CD4-positive, alpha-beta T cell treated with Interleukin-2 at 100 ng/mL for 4 hours (primary cell): Measurements from ENCODE around the gene COL21A1.
"Not testable (repeated sequence)": the region's sequence is repeated elsewhere in the genome, so short reads cannot be mapped to it uniquely, and the experiment has no call there.

Source experiments
- DNase-seq: peaks from one replicate; pipeline ENCODE4 v3.0.0-alpha.2; 2020; ENCODE audit warnings: low spot score

The COL21A1 gene

GRCh38 chr6:56246881-56247653 lies at the start of gene COL21A1:
TSS of gene COL21A1 (minus strand) at chr6:56247580. CDS start at chr6:56182618, 64,962 bp downstream.
- no peak for DNase-seq

GRCh38 chr6:56293781-56294180 lies 46.4 kb upstream of the COL21A1 start:
- no peak for DNase-seq

GRCh38 chr6:56292505-56293181 lies 45.3 kb upstream of the COL21A1 start:
- no peak for DNase-seq

- DNase-seq, result no peak
Observed at GRCh38 chr6:56291302-56291917, 44.0 kb upstream of the COL21A1 start.

GRCh38 chr6:56289721-56290120 lies 42.3 kb upstream of the COL21A1 start:
- no peak for DNase-seq

- DNase-seq, result no peak
Observed at GRCh38 chr6:56288347-56288746, 41.0 kb upstream of the COL21A1 start.

GRCh38 chr6:56282391-56282790 lies 35.0 kb upstream of the COL21A1 start:
- DNase-seq, result no peak

GRCh38 chr6:56280126-56280525 lies 32.7 kb upstream of the COL21A1 start:
- DNase-seq, result no peak

GRCh38 chr6:56279331-56280080 lies 32.1 kb upstream of the COL21A1 start:
- DNase-seq, result no peak

- no peak for DNase-seq
Observed at GRCh38 chr6:56278171-56278591, 30.8 kb upstream of the COL21A1 start.

- DNase-seq, result no peak
Observed at GRCh38 chr6:56270812-56271441, 23.5 kb upstream of the COL21A1 start.

GRCh38 chr6:56268266-56268665 lies 20.9 kb upstream of the COL21A1 start:
- no peak for DNase-seq

- DNase-seq, result no peak
Observed at GRCh38 chr6:56266011-56266410, 18.6 kb upstream of the COL21A1 start.

- no peak for DNase-seq
Observed at GRCh38 chr6:56263596-56264315, 16.4 kb upstream of the COL21A1 start.

GRCh38 chr6:56260593-56260992 lies 13.2 kb upstream of the COL21A1 start:
- DNase-seq, result not testable (repeated sequence)

GRCh38 chr6:56259234-56260077 lies 12.1 kb upstream of the COL21A1 start:
- no peak for DNase-seq

- DNase-seq, result no peak
Observed at GRCh38 chr6:56255349-56255748, 8.0 kb upstream of the COL21A1 start.

GRCh38 chr6:56250266-56250665 lies 2.9 kb upstream of the COL21A1 start:
- no peak for DNase-seq

GRCh38 chr6:56247654-56248122 lies 308 bp upstream of the COL21A1 start:
- no peak for DNase-seq

GRCh38 chr6:56246541-56246880 lies 869 bp downstream of the COL21A1 start:
- DNase-seq, result no peak
